NCI-H524 (cell line): ENCODE results near the gene COG5.
"Not testable (repeated sequence)": the region's sequence is repeated elsewhere in the genome, so short reads cannot be mapped to it uniquely, and the experiment has no call there.

Source experiments
- DNase-seq, 2 experiments: peaks; one replicate each; lab custom pipeline; 2025; lab: John Stamatoyannopoulos, UW

Gene COG5

GRCh38 chr7:107579885-107580715 lies 16.4 kb upstream of the COG5 start, which contains the start of gene BCAP29:
Gene BCAP29 (plus strand): TSS chr7:107580246. CDS start chr7:107580773, 527 bp downstream.
- peak; percentile 41 to 73 for DNase-seq

- no peak for DNase-seq
Observed at GRCh38 chr7:107579554-107579884, 15.8 kb upstream of the COG5 start.

- no peak for DNase-seq
Observed at GRCh38 chr7:107573537-107573936, 9.8 kb upstream of the COG5 start.

GRCh38 chr7:107570298-107570697 lies 6.6 kb upstream of the COG5 start:
- DNase-seq, result no peak

- DNase-seq, result peak in 1 of 2 experiments; percentile 15
Observed at GRCh38 chr7:107564553-107565298, 1.0 kb upstream of the COG5 start.

- peak in 1 of 2 experiments; percentile 44 for DNase-seq
Observed at GRCh38 chr7:107563081-107563774, 492 bp downstream of the COG5 start.

- DNase-seq, result no peak
Observed at GRCh38 chr7:107560898-107561516, 2.7 kb downstream of the COG5 start.

- DNase-seq, result peak in 1 of 2 experiments; percentile 23
Observed at GRCh38 chr7:107559864-107560263, 3.9 kb downstream of the COG5 start.

- no peak for DNase-seq
Observed at GRCh38 chr7:107555893-107556292, 7.8 kb downstream of the COG5 start.

- no peak for DNase-seq
Observed at GRCh38 chr7:107551936-107552335, 11.8 kb downstream of the COG5 start.

- no peak for DNase-seq
Observed at GRCh38 chr7:107544848-107545591, 18.7 kb downstream of the COG5 start.

- no peak for DNase-seq
Observed at GRCh38 chr7:107543338-107543993, 20.3 kb downstream of the COG5 start.

- no peak for DNase-seq
Observed at GRCh38 chr7:107538001-107538400, 25.7 kb downstream of the COG5 start.

- DNase-seq, result not testable (repeated sequence)
Observed at GRCh38 chr7:107537228-107537627, 26.5 kb downstream of the COG5 start.

GRCh38 chr7:107534139-107534538 lies 29.6 kb downstream of the COG5 start:
- DNase-seq, result no peak

GRCh38 chr7:107530751-107531150 lies 33.0 kb downstream of the COG5 start:
- no peak for DNase-seq

- no peak for DNase-seq
Observed at GRCh38 chr7:107528461-107528860, 35.3 kb downstream of the COG5 start.

- no peak for DNase-seq
Observed at GRCh38 chr7:107527196-107527595, 36.5 kb downstream of the COG5 start.

- no peak for DNase-seq
Observed at GRCh38 chr7:107526672-107527071, 37.0 kb downstream of the COG5 start.

- no peak for DNase-seq
Observed at GRCh38 chr7:107506674-107507339, 56.9 kb downstream of the COG5 start.
